H9 (cell line): Measurements from ENCODE around the gene CPT2. TPM values are rescaled to one million over a fixed set of nuclear protein-coding genes. Genes with fewer than 3 reads are reported as not detected.

Experiments used
- DNase-seq: peaks from one replicate; pipeline ENCODE4 v3.0.0-alpha.2; 2017
- H2AFZ ChIP-seq: one replicate; pipeline ENCODE4 v1.6.1; 2013; ENCODE audit warnings: mild to moderate bottlenecking, low read length, control low read depth, moderate library complexity
- H2AK5ac ChIP-seq: 2 replicates; pipeline ENCODE4 v1.6.1; 2013; ENCODE audit warnings: low read length, control low read depth, mixed read lengths; ENCODE audit not compliant: insufficient read length
- H2BK120ac ChIP-seq: one replicate; pipeline ENCODE4 v1.6.1; 2013; ENCODE audit warnings: low read depth, mild to moderate bottlenecking, low read length, control low read depth, inconsistent platforms; ENCODE audit not compliant: poor library complexity, severe bottlenecking
- H2BK12ac ChIP-seq: 2 replicates; pipeline ENCODE4 v1.6.1; 2013; ENCODE audit warnings: low read length, control low read depth, mixed read lengths, low read depth; ENCODE audit not compliant: insufficient read length
- H2BK15ac ChIP-seq: 2 replicates; pipeline ENCODE4 v1.6.1; 2013; ENCODE audit warnings: low read depth, low read length, control low read depth
- H2BK20ac ChIP-seq: one replicate; pipeline ENCODE4 v1.6.1; 2013; ENCODE audit warnings: low read depth, mild to moderate bottlenecking, low read length, control low read depth, inconsistent platforms; ENCODE audit not compliant: poor library complexity, severe bottlenecking
- H2BK5ac ChIP-seq: 2 replicates; pipeline ENCODE4 v1.6.1; 2013; ENCODE audit warnings: low read length, control low read depth, mixed read lengths; ENCODE audit not compliant: insufficient read length
- H3K14ac ChIP-seq: 2 replicates; pipeline ENCODE4 v1.6.1; 2013; ENCODE audit warnings: low read length, control low read depth; ENCODE audit not compliant: insufficient read depth
- H3K18ac ChIP-seq: 2 replicates; pipeline ENCODE4 v1.6.1; 2013; ENCODE audit warnings: low read depth, mild to moderate bottlenecking, mixed read lengths, low read length, control low read depth; ENCODE audit not compliant: insufficient read length
- H3K23ac ChIP-seq: 2 replicates; pipeline ENCODE4 v1.6.1; 2013; ENCODE audit warnings: low read length, control low read depth, mixed read lengths, low read depth; ENCODE audit not compliant: insufficient read length
- H3K23me2 ChIP-seq: 2 replicates; pipeline ENCODE4 v1.6.1; 2013; ENCODE audit warnings: low read depth, mild to moderate bottlenecking, mixed read lengths, low read length, control low read depth; ENCODE audit not compliant: insufficient read length, poor library complexity, severe bottlenecking
- H3K27ac ChIP-seq: 2 replicates; pipeline ENCODE4 v1.5.1; 2013; ENCODE audit warnings: low read length, control low read depth, mixed read lengths, low read depth; ENCODE audit not compliant: insufficient read length
- H3K27me3 ChIP-seq: 2 replicates; pipeline ENCODE4 v1.6.1; 2013; ENCODE audit warnings: low read length, control low read depth, inconsistent platforms; ENCODE audit not compliant: insufficient read depth
- H3K4ac ChIP-seq: 2 replicates; pipeline ENCODE4 v1.6.1; 2013; ENCODE audit warnings: low read depth, mild to moderate bottlenecking, control low read depth, inconsistent platforms, low read length, moderate library complexity
- H3K4me1 ChIP-seq: 2 replicates; pipeline ENCODE4 v1.6.1; 2013; ENCODE audit warnings: low read length, control low read depth, inconsistent platforms; ENCODE audit not compliant: insufficient read depth
- H3K4me2 ChIP-seq: 2 replicates; pipeline ENCODE4 v1.6.1; 2013; ENCODE audit warnings: low read length, control low read depth, mixed read lengths; ENCODE audit not compliant: insufficient read length, insufficient read depth
- H3K56ac ChIP-seq: 2 replicates; pipeline ENCODE4 v1.6.1; 2013; ENCODE audit warnings: low read depth, mild to moderate bottlenecking, mixed read lengths, low read length, control low read depth; ENCODE audit not compliant: insufficient read length
- H3K79me1 ChIP-seq: 2 replicates; pipeline ENCODE4 v1.6.1; 2013; ENCODE audit warnings: low read depth, mild to moderate bottlenecking, moderate library complexity, low read length, control low read depth, inconsistent platforms; ENCODE audit not compliant: insufficient read depth, poor library complexity, severe bottlenecking
- H3K79me2 ChIP-seq: 2 replicates; pipeline ENCODE4 v1.6.1; 2013; ENCODE audit warnings: low read length, control low read depth, inconsistent platforms; ENCODE audit not compliant: insufficient read depth
- H3K9ac ChIP-seq: 2 replicates; pipeline ENCODE4 v1.6.1; 2013; ENCODE audit warnings: low read length, control low read depth, mixed read lengths; ENCODE audit not compliant: insufficient read length; ENCODE audit errors: extremely low read depth
- H3K9me3 ChIP-seq: one replicate; pipeline ENCODE4 v1.6.1; 2013; ENCODE audit warnings: low read depth, low read length, inconsistent platforms; ENCODE audit not compliant: control insufficient read depth
- H3T11ph ChIP-seq: one replicate; pipeline ENCODE4 v1.6.1; 2013; ENCODE audit warnings: mild to moderate bottlenecking, low read length, control low read depth, inconsistent platforms
- H4K20me1 ChIP-seq: one replicate; pipeline ENCODE4 v1.6.1; 2013; ENCODE audit not compliant: control insufficient read depth, insufficient read length, insufficient read depth
- H4K5ac ChIP-seq: 2 replicates; pipeline ENCODE4 v1.6.1; 2013; ENCODE audit warnings: low read depth, mild to moderate bottlenecking, mixed read lengths, low read length, control low read depth; ENCODE audit not compliant: insufficient read length
- H4K8ac ChIP-seq: replicated peaks from 2 replicates; pipeline ENCODE4 v1.6.1; 2013; ENCODE audit warnings: low read length, control low read depth, mixed read lengths, low read depth; ENCODE audit not compliant: insufficient read length
- H4K91ac ChIP-seq: 2 replicates; pipeline ENCODE4 v1.6.1; 2013; ENCODE audit warnings: low read depth, mild to moderate bottlenecking, moderate library complexity, mixed read lengths, low read length, control low read depth; ENCODE audit not compliant: insufficient read length
- H3K27ac Mint-ChIP-seq, 3 experiments: 2 replicates in 2 of 3; 3 replicates in 1 of 3; pipeline ENCODE4 v1.8.0; 2020 to 2021; ENCODE audit warnings: mixed read lengths in 3 of 3, mild to moderate bottlenecking in 1 of 3, moderate library complexity in 1 of 3
- H3K27me3 Mint-ChIP-seq: 2 replicates; pipeline ENCODE4 v1.8.0; 2021; ENCODE audit warnings: low read depth, mild to moderate bottlenecking, moderate library complexity, mixed read lengths
- H3K36me3 Mint-ChIP-seq, 3 experiments: 2 replicates in 2 of 3; 3 replicates in 1 of 3; pipeline ENCODE4 v1.8.0; 2020 to 2021; ENCODE audit warnings: low read depth in 3 of 3, mixed read lengths in 3 of 3; ENCODE audit not compliant: insufficient read depth in 1 of 3
- H3K4me1 Mint-ChIP-seq, 2 experiments: 2 replicates each; pipeline ENCODE4 v1.8.0; 2020; ENCODE audit warnings: mixed read lengths in 2 of 2
- H3K4me3 Mint-ChIP-seq, 2 experiments: 2 replicates in 1 of 2; 3 replicates in 1 of 2; pipeline ENCODE4 v1.8.0; 2020 to 2021; ENCODE audit warnings: mild to moderate bottlenecking in 2 of 2, mixed read lengths in 2 of 2, moderate library complexity in 1 of 2
- H3K9me3 Mint-ChIP-seq, 2 experiments: 2 replicates in 1 of 2; 3 replicates in 1 of 2; pipeline ENCODE4 v1.8.0; 2020; ENCODE audit warnings: mild to moderate bottlenecking in 2 of 2, mixed read lengths in 2 of 2, moderate library complexity in 1 of 2
- WGBS: extraction: QIAGEN DNeasy Blood & Tissue Kit; methylation state at CpG from one replicate; pipeline ENCODE4 v1.1.7; 2013; ENCODE audit warnings: missing lambda C conversion rate, low lambda C conversion rate, mixed read lengths; ENCODE audit not compliant: insufficient read length; ENCODE audit errors: extremely low coverage; 5-methylcytosine and 5-hydroxymethylcytosine counted together
- total RNA-seq: library from RNA; stranded (reverse); gene quantifications from 2 replicates; pipeline ENCODE4 v1.2.1, GENCODE V29; 2021
- TF ChIP-seq, protein P1 (sequence below): fragments of 200-600 bp; sonication (generic); conservative IDR thresholded peaks from 3 replicates; pipeline ENCODE4 v1.8.0; 2021; ENCODE audit warnings: antibody characterized with exemption, mild to moderate bottlenecking

CPT2 gene
- total RNA-seq, 1 experiment from 2014 or later, result 33.2 TPM

DNA sequence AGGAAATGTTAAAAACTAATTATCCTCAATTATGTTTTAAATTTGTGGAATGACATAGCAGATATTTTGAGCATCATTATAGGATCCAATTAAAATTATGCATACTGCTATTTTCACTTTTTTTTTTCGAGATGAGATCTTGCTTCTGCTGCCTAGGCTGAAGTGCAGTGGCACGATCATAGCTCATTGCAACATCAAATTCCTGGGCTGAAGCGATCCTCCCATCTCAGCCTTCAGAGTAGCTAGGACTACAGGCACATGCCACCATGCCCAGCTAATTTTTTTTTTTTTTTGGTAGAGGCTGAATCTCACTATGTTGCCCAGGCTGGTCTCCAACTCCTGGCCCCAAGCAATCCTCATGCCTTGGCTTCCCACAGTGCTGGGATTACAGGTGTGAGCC lies 42.9 kb upstream of the CPT2 start:
- H4K91ac ChIP-seq, result no peak overlapping the region
- no peak overlapping the region for H2BK15ac ChIP-seq
- no peak overlapping the region for H2BK20ac ChIP-seq
- TF ChIP-seq, protein P1, sequence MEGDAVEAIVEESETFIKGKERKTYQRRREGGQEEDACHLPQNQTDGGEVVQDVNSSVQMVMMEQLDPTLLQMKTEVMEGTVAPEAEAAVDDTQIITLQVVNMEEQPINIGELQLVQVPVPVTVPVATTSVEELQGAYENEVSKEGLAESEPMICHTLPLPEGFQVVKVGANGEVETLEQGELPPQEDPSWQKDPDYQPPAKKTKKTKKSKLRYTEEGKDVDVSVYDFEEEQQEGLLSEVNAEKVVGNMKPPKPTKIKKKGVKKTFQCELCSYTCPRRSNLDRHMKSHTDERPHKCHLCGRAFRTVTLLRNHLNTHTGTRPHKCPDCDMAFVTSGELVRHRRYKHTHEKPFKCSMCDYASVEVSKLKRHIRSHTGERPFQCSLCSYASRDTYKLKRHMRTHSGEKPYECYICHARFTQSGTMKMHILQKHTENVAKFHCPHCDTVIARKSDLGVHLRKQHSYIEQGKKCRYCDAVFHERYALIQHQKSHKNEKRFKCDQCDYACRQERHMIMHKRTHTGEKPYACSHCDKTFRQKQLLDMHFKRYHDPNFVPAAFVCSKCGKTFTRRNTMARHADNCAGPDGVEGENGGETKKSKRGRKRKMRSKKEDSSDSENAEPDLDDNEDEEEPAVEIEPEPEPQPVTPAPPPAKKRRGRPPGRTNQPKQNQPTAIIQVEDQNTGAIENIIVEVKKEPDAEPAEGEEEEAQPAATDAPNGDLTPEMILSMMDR, result no peak
- no peak overlapping the region for H3K18ac ChIP-seq
- H3K4me2 ChIP-seq, result no peak overlapping the region
- H2AK5ac ChIP-seq, result no peak overlapping the region
- H3K36me3 Mint-ChIP-seq, result no peaks in the 10 kb centered on the region
- no peak overlapping the region for H2BK12ac ChIP-seq
- no peak overlapping the region for H2BK120ac ChIP-seq
- H3K27me3 ChIP-seq, result no peaks in the 10 kb centered on the region
- no peak overlapping the region for H3K4me3 Mint-ChIP-seq
- H3K27me3 Mint-ChIP-seq, result peaks cover under 1% of the 10 kb centered on the region
- peaks cover 3 to 6% of the 10 kb centered on the region in 2 experiments; a peak in 3 of 4 replicates for H3K4me1 Mint-ChIP-seq
- no peaks in the 10 kb centered on the region for H3K9me3 ChIP-seq
- H3K23me2 ChIP-seq, result no peaks in the 10 kb centered on the region
- no peak overlapping the region for H2AFZ ChIP-seq
- H3K23ac ChIP-seq, result no peak overlapping the region
- H4K5ac ChIP-seq, result no peak overlapping the region
- H3K27ac Mint-ChIP-seq, result no peak overlapping the region
- H2BK5ac ChIP-seq, result no peak overlapping the region
- no peak overlapping the region for H3K4ac ChIP-seq
- H3K9ac ChIP-seq, result no peak overlapping the region
- no peak overlapping the region for H3K27ac ChIP-seq
- H3K79me2 ChIP-seq, result no peaks in the 10 kb centered on the region
- H4K20me1 ChIP-seq, result no peaks in the 10 kb centered on the region
- H3T11ph ChIP-seq, result no peak overlapping the region
- 0 out of 2 replicates have a peak, but pooled peaks cover 2% of the 10 kb centered on the region for H3K4me1 ChIP-seq
- no peak for DNase-seq
- H3K56ac ChIP-seq, result no peak overlapping the region
- no peak overlapping the region for H3K14ac ChIP-seq
- WGBS, result no CpG with 5 or more reads among the region's 3 CpGs
- no peak overlapping the region for H4K8ac ChIP-seq
- H3K79me1 ChIP-seq, result no peaks in the 10 kb centered on the region
- H3K9me3 Mint-ChIP-seq, result no peaks in the 10 kb centered on the region
